PC-9 (cell line): ENCODE measurements around the gene HIGD1B. TPM values are rescaled to one million over a fixed set of nuclear protein-coding genes. Genes with fewer than 3 reads are reported as not detected.
A peak's percentile ranks its signal among the peaks of the same experiment; 100 is the strongest.

Source experiments
- BruUV-seq: library from RNA; stranded (reverse); fragments of 400-500 nt; replicated peaks from 2 replicates; lab custom pipeline; 2021; lab: Mats Ljungman, UMichigan
- CTCF ChIA-PET: fragments of 300-600 bp; sonication (Branson Sonifier 250); formaldehyde crosslinking; loops from one replicate; lab custom pipeline; 2022; ENCODE audit warnings: antibody characterized with exemption; lab: Charles Lee
- POLR2A ChIA-PET: fragments of 300-600 bp; sonication (Branson Sonifier 250); formaldehyde crosslinking; loops from one replicate; lab custom pipeline; 2022; ENCODE audit warnings: antibody characterized with exemption; ENCODE audit not compliant: unreplicated experiment; lab: Charles Lee
- DNase-seq, 2 experiments: peaks; one replicate each; pipeline versions ENCODE4 v3.0.0 to v3.0.0-alpha.2; 2015 to 2022; ENCODE audit warnings: mixed read lengths in 1 of 2
- H2AFZ ChIP-seq: fragments of 200-600 bp; sonication (generic); 2 replicates; pipeline ENCODE4 v1.8.1; 2017; ENCODE audit warnings: antibody characterized with exemption
- H3F3A ChIP-seq: fragments of 200-600 bp; sonication (generic); 2 replicates; pipeline ENCODE4 v1.8.1; 2017; ENCODE audit warnings: antibody characterized with exemption, mild to moderate bottlenecking, low read depth; ENCODE audit not compliant: insufficient read depth
- H3K27ac ChIP-seq: fragments of 200-600 bp; sonication (generic); 2 replicates; pipeline ENCODE4 v1.6.1; 2016; ENCODE audit warnings: mixed run types
- H3K27me3 ChIP-seq: fragments of 200-600 bp; sonication (generic); 2 replicates; pipeline ENCODE4 v1.6.1; 2016; ENCODE audit warnings: low read depth, mixed run types; ENCODE audit not compliant: insufficient read depth
- H3K36me3 ChIP-seq: fragments of 200-600 bp; sonication (generic); 2 replicates; pipeline ENCODE4 v1.6.1; 2016; ENCODE audit warnings: low read depth, mixed run types
- H3K4me1 ChIP-seq: fragments of 200-600 bp; sonication (generic); replicated peaks from 2 replicates; pipeline ENCODE4 v1.6.1; 2016; ENCODE audit warnings: mixed run types; ENCODE audit not compliant: insufficient read depth
- H3K4me2 ChIP-seq: fragments of 200-600 bp; sonication (generic); 2 replicates; pipeline ENCODE4 v1.6.1; 2017; ENCODE audit warnings: mixed run types
- H3K4me3 ChIP-seq: fragments of 200-600 bp; sonication (generic); 2 replicates; pipeline ENCODE4 v1.6.1; 2016; ENCODE audit warnings: mixed run types
- H3K79me2 ChIP-seq: fragments of 200-600 bp; sonication (generic); 2 replicates; pipeline ENCODE4 v1.6.1; 2017; ENCODE audit warnings: low read depth, mixed run types
- H3K9me2 ChIP-seq: fragments of 200-600 bp; sonication (generic); 2 replicates; pipeline ENCODE4 v1.8.1; 2017; ENCODE audit warnings: mild to moderate bottlenecking; ENCODE audit not compliant: insufficient read depth
- H3K9me3 ChIP-seq: fragments of 200-600 bp; sonication (generic); 2 replicates; pipeline ENCODE4 v1.8.1; 2016; ENCODE audit warnings: low read depth; ENCODE audit not compliant: insufficient read depth
- H4K20me1 ChIP-seq: fragments of 200-600 bp; sonication (generic); 2 replicates; pipeline ENCODE4 v1.8.1; 2017; ENCODE audit not compliant: insufficient read depth
- CTCF ChIP-seq: fragments of 200-600 bp; sonication (generic); conservative IDR thresholded peaks from 2 replicates; pipeline ENCODE4 v1.6.1; 2017; ENCODE audit warnings: mixed run types, antibody characterized with exemption, mild to moderate bottlenecking, moderate library complexity
- EZH2 ChIP-seq: fragments of 200-600 bp; sonication (generic); IDR thresholded peaks from 2 replicates; pipeline ENCODE4 v1.8.0; 2017; ENCODE audit warnings: antibody characterized with exemption, low read depth
- intact Hi-C: fragments of 100-400 bp; cut with micrococcal nuclease; formaldehyde crosslinking; loops from one replicate; pipeline ENCODE4 v1.10.0; 2022; ENCODE audit not compliant: unreplicated experiment
- total RNA-seq: library from RNA; stranded (reverse); gene quantifications from 2 replicates; pipeline ENCODE4 v1.2.3, GENCODE V29; 2021

HIGD1B gene
- total RNA-seq, 1 experiment from 2014 or later: not detected

GRCh38 chr17:44892250-44892649, 44.6 kb downstream of the HIGD1B start:
- Histone ChIP-seq H3K27me3 (no peaks in the 10 kb centered on the region), H3K9me2 (no peaks in the 10 kb centered on the region), H4K20me1 (peaks cover 47% of the 10 kb centered on the region), H2AFZ (no peak overlapping the region), H3K79me2 (peaks cover 87% of the 10 kb centered on the region), H3K4me3 (no peak overlapping the region), H3K36me3 (peaks cover 12% of the 10 kb centered on the region; the same call in 1 of the 2 replicates), H3K4me1 (no peaks in the 10 kb centered on the region), H3F3A (peaks cover 4% of the 10 kb centered on the region; the same call in 1 of the 2 replicates), H3K27ac (no peak overlapping the region), H3K9me3 (no peaks in the 10 kb centered on the region), H3K4me2 (no peak overlapping the region)
- BruUV-seq: no TSS peak
- POLR2A ChIA-PET: no interaction called here
- CTCF ChIA-PET: interaction anchor here (0.6 kb wide), 1 partner anchor 162 kb away, joined by 7 read pairs; no protein-coding TSS in a partner anchor
- no peak for TF ChIP-seq EZH2
- no peak for TF ChIP-seq CTCF
- intact Hi-C loops: no loop called here
- DNase-seq: no peak

DNA sequence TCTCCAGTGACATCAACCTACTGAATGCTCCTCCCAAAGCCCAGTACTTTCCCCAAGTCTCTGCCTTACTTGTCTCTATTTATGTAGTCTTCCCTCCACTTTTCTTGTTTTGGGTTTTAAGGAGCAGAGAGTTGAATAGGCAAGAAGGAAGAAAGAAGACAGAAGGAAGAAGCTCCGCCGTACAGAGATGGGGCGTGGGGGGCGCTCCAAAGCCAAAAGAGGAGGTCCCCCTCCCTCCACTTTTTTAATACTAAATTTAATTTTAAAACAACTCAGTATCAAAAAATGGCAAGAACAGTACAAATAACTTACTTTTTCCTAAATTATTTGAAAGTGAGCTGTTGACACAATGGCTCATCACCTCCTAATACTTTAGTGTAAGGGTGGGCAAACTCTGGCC, 47.0 kb downstream of the HIGD1B start:
- ChIA-PET POLR2A (interaction anchor here (0.5 kb wide), 1 partner anchor 351 kb away, joined by 4 read pairs; no protein-coding TSS in a partner anchor), CTCF (interaction anchor here (0.6 kb wide), 1 partner anchor 840 kb away, joined by 4 read pairs; no protein-coding TSS in a partner anchor)
- Histone ChIP-seq H2AFZ (no peak overlapping the region), H3K9me2 (no peaks in the 10 kb centered on the region), H3K4me2 (no peak overlapping the region), H3K4me3 (no peak overlapping the region), H4K20me1 (peaks cover 24% of the 10 kb centered on the region), H3K9me3 (no peaks in the 10 kb centered on the region), H3K4me1 (peaks cover 9% of the 10 kb centered on the region), H3K36me3 (peaks cover 12% of the 10 kb centered on the region; the same call in 1 of the 2 replicates), H3K27ac (no peak overlapping the region), H3K79me2 (peaks cover 85% of the 10 kb centered on the region), H3K27me3 (no peaks in the 10 kb centered on the region), H3F3A (0 out of 2 replicates have a peak, but pooled peaks cover 9% of the 10 kb centered on the region)
- no peak for DNase-seq
- intact Hi-C loops: loop anchor here (5.0 kb wide), 1 partner anchor 238 kb away; the partner anchor contains the start of gene PLCD3
- BruUV-seq: no TSS peak
- TF ChIP-seq EZH2: no peak
- no peak for TF ChIP-seq CTCF

GRCh38 chr17:44898768-44899073, 51.0 kb downstream of the HIGD1B start:
- Histone ChIP-seq H2AFZ (peak overlapping the region; percentile 91), H3K4me1 (peaks cover 38% of the 10 kb centered on the region), H3K9me2 (no peaks in the 10 kb centered on the region), H3K36me3 (peaks cover 3% of the 10 kb centered on the region; the same call in 1 of the 2 replicates), H3K9me3 (no peaks in the 10 kb centered on the region), H3K27ac (peak overlapping the region; percentile 91), H3K4me3 (peak overlapping the region; percentile 83), H3K4me2 (peak overlapping the region; percentile 88), H3K27me3 (no peaks in the 10 kb centered on the region), H3K79me2 (peaks cover 54% of the 10 kb centered on the region), H4K20me1 (0 out of 2 replicates have a peak, but pooled peaks cover 13% of the 10 kb centered on the region), H3F3A (peaks cover 38% of the 10 kb centered on the region)
- peak in 1 of 2 experiments; percentile 56 for DNase-seq
- BruUV-seq: TSS peak; percentile 74
- intact Hi-C loops: loop anchor here (2.0 to 5.0 kb wide), 2 partner anchors 120 to 234 kb away; partner anchors contain the start of gene PLCD3
- TF ChIP-seq CTCF (no peak), EZH2 (no peak)
- ChIA-PET POLR2A (interaction anchor here (0.6 kb wide), 3 partner anchors 9 to 231 kb away, joined by 3 to 13 read pairs (median 4); no protein-coding TSS in a partner anchor), CTCF (interaction anchor here (1.0 to 1.1 kb wide), 2 partner anchors 119 to 237 kb away, joined by 3 read pairs; partner anchors contain the start of gene ACBD4)
